Pons (tissue), 1 donor: ENCODE measurements around the gene NINJ1.

Experiments used
- DNase-seq: peaks from one replicate; pipeline ENCODE4 v3.0.0-alpha.2; 2016; ENCODE audit warnings: low spot score

Gene NINJ1

GRCh38 chr9:93132287-93132927 lies 1.6 kb downstream of the NINJ1 start:
- DNase-seq, result peak; percentile 66

GRCh38 chr9:93131599-93132286 lies 2.3 kb downstream of the NINJ1 start:
- DNase-seq, result no peak

- peak; percentile 37 for DNase-seq
Observed at GRCh38 chr9:93130861-93131481, 3.1 kb downstream of the NINJ1 start.

- DNase-seq, result no peak
Observed at GRCh38 chr9:93129691-93130500, 4.2 kb downstream of the NINJ1 start.

GRCh38 chr9:93129286-93129685 lies 4.8 kb downstream of the NINJ1 start:
- peak; percentile 53 for DNase-seq

- DNase-seq, result no peak
Observed at GRCh38 chr9:93128715-93129224, 5.3 kb downstream of the NINJ1 start.

- DNase-seq, result no peak
Observed at GRCh38 chr9:93128011-93128714, 5.9 kb downstream of the NINJ1 start.

GRCh38 chr9:93127395-93127911 lies 6.6 kb downstream of the NINJ1 start:
- DNase-seq, result peak; percentile 53

- no peak for DNase-seq
Observed at GRCh38 chr9:93126825-93127368, 7.2 kb downstream of the NINJ1 start.

- DNase-seq, result no peak
Observed at GRCh38 chr9:93126151-93126781, 7.8 kb downstream of the NINJ1 start.

- no peak for DNase-seq
Observed at GRCh38 chr9:93125331-93125894, 8.6 kb downstream of the NINJ1 start.

GRCh38 chr9:93124793-93125192 lies 9.3 kb downstream of the NINJ1 start:
- no peak for DNase-seq

- DNase-seq, result no peak
Observed at GRCh38 chr9:93123561-93124283, 10.3 kb downstream of the NINJ1 start.

- no peak for DNase-seq
Observed at GRCh38 chr9:93122721-93123221, 11.3 kb downstream of the NINJ1 start.

GRCh38 chr9:93121316-93122241 lies 12.5 kb downstream of the NINJ1 start:
- DNase-seq, result no peak

- DNase-seq, result no peak
Observed at GRCh38 chr9:93120846-93121315, 13.2 kb downstream of the NINJ1 start.

- peak; percentile 88 for DNase-seq
Observed at GRCh38 chr9:93119953-93120845, 13.9 kb downstream of the NINJ1 start.
